ENCODE data around the gene MUC5B.

MUC5B gene

DNA sequence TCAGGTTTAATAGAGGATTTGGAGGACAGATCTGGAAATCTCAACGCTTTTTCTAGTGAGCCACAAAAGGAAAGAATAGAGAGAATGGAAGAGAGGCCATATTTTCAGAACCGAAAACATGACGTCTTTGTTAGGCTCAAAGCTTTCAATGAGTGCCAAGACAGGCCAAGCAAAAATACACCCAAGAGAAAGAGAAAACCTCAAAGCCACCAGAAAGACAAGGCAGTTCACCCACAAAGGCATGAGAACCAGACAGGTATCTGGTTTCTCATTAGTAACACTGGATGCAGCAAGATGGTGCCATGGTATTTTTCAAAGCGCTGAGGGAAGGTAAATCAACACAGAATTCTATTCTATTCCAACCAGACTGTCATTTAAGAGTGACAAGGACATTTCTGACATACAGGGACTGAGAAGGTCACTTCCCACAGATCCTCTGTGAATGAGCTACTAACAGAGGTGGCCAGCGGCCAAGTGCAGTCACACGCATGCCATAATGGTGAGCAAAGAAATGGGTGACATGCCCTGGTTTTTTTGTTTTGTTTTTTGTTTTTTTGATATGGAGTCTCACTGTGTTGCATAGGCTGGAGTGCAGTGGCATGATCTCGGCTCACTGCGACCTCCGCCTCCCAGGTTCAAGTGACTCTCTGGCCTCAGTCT is 44.7 kb downstream of the MUC5B start:
- no peak for DNase-seq (ENCODE audit: low spot score)

GRCh38 chr11:1269957-1270356 is 47.1 kb downstream of the MUC5B start:
- DNase-seq (ENCODE audit: low spot score): no peak

- no peak for DNase-seq (ENCODE audit: low spot score)
Measured at GRCh38 chr11:1270476-1270875, 47.6 kb downstream of the MUC5B start.

- DNase-seq (ENCODE audit: low spot score): no peak
Measured at GRCh38 chr11:1271002-1271401, 48.1 kb downstream of the MUC5B start.

GRCh38 chr11:1271406-1271805 is 48.5 kb downstream of the MUC5B start:
- no peak for DNase-seq (ENCODE audit: low spot score)

GRCh38 chr11:1271927-1272326 is 49.1 kb downstream of the MUC5B start:
- DNase-seq (ENCODE audit: low spot score): no peak

DNA sequence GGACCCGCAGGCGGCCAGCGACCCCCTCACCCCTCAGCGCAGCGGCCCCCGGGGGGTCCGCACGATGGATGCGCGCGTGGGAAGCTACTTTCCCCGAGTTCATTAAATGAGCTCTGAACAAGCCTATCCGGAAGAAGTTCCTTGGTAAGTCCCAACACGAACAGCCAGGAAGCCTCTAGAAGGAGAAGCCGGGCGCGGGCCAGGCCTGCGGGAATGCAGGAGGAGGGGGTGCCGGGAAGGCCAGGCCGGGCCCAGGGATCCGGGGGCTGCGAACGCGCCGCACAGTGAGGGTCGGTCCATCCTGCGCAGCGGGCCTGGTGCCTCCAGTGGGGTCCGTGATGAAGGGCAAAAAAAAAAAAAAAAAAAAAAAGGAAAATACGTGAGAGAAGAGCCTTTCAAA is 49.7 kb downstream of the MUC5B start:
- DNase-seq (ENCODE audit: low spot score): no peak

DNA sequence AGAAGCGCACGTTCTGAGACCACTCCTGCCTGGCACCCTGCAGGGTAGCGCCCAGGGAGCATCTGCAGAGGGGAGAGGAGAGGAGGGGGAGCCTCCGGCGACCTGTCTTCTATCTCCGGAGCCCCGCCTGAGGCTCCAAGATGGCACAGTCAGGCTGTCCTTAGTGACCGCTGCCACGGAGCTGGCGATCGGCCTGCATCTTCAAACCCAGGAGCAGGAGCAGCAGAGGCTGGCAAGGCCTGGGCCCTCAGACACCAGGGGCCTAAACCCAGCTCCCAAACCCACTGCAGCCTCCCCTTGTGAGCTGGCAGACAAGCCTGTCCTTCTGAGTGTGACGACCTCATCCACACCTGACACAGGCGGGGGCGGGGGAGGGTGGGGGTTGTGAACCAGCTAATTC is 51.6 kb downstream of the MUC5B start:
- DNase-seq (ENCODE audit: low spot score): no peak

DNA sequence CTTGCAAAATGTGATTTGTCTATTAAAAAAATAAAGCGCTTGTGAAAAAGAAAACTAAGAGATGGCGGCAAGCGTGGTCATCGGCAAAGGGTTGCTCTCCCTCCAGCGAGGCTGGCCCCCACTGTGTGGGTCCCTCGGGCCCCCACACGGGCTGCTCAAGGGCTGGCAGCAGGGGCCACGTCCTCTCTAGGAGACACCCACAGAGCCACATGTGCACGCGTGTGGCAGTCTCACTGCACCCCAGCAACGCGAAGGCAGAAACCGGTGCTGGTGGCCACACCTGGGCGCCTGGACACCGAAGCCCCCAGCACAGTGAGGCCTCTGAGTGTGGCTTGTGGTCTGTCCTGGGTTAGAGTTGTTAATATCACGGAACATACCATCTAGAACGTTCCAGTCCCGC is 52.2 kb downstream of the MUC5B start:
- DNase-seq (ENCODE audit: low spot score): no peak

GRCh38 chr11:1276041-1276790 is 53.4 kb downstream of the MUC5B start:
- DNase-seq (ENCODE audit: low spot score): peak; percentile 74

GRCh38 chr11:1276866-1277615 is 54.2 kb downstream of the MUC5B start:
- no peak for DNase-seq (ENCODE audit: low spot score)

DNA sequence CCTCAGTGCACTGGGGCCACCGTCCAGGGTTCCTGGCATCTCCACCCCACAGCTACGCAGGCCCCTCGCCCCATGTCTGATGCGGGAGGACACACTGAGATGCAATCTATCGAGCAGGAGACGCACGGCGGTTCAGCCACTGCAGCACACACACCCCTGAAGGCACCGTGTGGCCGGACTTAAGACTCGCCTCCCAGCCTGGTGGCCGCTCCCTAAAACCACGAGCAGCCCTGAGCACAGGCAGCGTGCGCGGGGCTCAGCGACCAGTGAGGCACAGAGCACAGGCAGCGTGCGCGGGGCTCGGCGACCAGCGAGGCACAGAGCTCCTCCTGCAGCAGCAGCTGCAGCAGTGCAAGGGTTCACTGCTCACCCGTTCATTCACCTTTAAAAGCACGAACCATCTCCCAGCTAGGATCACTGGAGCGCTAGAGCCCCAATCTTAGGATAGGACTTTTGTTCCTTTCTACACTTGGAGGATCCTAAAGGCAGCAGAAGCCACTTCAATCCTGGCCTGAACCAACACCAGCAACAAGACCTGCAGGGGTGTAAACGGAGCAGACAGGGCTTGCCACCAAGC is 55.2 kb downstream of the MUC5B start:
- DNase-seq (ENCODE audit: low spot score): no peak

- no peak for DNase-seq (ENCODE audit: low spot score)
Measured at GRCh38 chr11:1278766-1279673, 56.2 kb downstream of the MUC5B start.

GRCh38 chr11:1279674-1280055 is 56.8 kb downstream of the MUC5B start:
- DNase-seq (ENCODE audit: low spot score): no peak

DNA sequence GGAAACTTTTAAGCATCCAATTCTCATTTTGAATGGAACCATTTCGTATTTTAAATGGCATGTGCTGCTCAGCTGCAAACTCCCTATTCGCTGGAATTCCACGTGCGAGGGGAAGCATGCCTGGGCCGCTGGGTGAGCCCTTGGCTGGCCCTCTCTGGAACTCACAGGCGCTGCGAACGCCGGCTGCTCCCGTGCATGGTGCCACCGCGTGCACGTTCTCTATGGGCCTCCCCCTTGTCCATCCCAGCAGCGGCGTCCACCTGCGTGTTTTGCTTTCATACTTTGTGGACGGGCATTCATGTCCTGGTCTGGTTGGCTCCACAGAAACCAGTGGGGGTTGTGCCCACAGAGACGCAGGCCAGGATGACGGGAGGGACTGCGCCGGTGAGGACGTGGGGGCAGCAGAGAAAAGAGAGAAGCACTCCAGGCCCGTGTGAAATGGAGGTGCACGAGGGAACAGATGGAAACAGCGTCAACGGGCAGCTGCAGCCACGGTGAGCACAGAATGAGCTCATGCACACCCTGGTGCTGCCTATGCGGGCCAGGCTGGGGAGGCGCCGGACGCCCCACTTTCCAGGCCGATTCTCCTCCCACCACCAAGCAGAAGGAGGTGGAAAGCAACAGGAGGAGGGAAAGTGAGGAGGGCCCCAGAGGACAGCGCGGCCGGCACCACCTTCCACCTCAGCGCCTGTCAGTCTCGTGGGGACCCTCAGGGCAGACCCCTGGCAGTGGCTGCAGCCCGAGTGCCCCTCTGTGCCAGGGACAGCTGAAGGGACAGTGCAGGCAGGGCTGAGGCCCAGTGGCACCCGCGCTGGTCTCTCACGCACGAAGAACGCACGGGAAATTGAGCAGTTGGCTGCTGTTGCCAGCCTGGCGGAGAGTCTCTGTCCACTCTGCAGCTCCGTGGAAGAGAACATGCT is 57.5 kb downstream of the MUC5B start:
- DNase-seq (ENCODE audit: low spot score): no peak

GRCh38 chr11:1281326-1281973 is 58.6 kb downstream of the MUC5B start:
- no peak for DNase-seq (ENCODE audit: low spot score)

DNA sequence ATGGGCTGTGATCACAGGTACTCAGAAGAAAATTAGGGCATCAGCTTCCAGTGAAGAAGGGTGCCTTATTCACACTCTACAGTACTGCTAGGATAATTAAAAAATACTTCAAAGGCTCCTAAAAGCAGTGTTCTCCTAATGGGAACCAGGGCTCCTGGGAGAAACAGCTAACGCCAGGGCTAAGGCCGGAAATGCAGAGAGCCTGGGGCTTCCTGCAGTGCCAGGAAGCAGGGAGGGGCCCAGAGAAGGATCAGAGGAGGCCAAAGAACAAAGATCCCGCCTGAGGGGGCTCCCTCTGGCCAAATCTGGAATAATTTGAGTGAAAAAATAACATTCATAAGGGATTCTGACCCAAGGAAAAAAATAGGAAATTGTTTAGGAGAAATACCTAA is 59.1 kb downstream of the MUC5B start:
- no peak for DNase-seq (ENCODE audit: low spot score)

GRCh38 chr11:1283091-1283511 is 60.2 kb downstream of the MUC5B start:
- DNase-seq (ENCODE audit: low spot score): no peak

DNA sequence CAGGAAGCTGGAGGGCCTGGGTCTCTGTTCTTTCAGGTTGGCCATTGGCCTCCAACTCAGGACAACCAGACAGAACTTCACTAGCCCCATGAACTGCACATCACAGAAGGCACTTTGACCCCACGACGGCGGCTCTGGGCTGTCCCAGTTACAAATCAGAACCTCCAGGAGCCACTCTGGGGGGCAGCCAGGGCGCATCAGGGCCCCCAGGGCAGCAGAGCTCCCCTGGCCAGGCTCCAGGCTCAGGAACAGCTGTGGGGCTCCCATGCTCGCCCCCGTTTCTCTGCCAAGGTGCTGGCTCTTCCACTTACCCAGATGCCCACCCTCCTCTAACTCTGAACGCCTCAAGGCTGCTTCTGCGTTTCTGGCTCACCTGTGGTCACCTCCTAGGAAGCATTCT is 61.0 kb downstream of the MUC5B start:
- no peak for DNase-seq (ENCODE audit: low spot score)

GRCh38 chr11:1285316-1285744 is 62.5 kb downstream of the MUC5B start:
- DNase-seq (ENCODE audit: low spot score): no peak
